ENCODE data around the gene CDH10.

Gene CDH10

GRCh38 chr5:24595329-24595728 lies 49.4 kb downstream of the CDH10 start:
- H3K4me1 ChIP-seq (ENCODE audit: control insufficient read depth, insufficient read depth, low read length): no peaks in the 10 kb centered on the region
- no peaks in the 10 kb centered on the region for H3K36me3 ChIP-seq (ENCODE audit: control insufficient read depth, insufficient read depth, low read length)
- no peak overlapping the region for H3K27ac ChIP-seq (ENCODE audit: low read depth, low read length)
- H3K27me3 ChIP-seq (ENCODE audit: control insufficient read depth, insufficient read depth, low read length): no peaks in the 10 kb centered on the region
- H3K4me3 ChIP-seq (ENCODE audit: low read length): no peak overlapping the region
- no peak overlapping the region for H3K9ac ChIP-seq (ENCODE audit: low read length)

GRCh38 chr5:24591426-24591825 lies 53.4 kb downstream of the CDH10 start:
- no peaks in the 10 kb centered on the region for H3K27me3 ChIP-seq (ENCODE audit: control insufficient read depth, insufficient read depth, low read length)

GRCh38 chr5:24589566-24589965 lies 55.2 kb downstream of the CDH10 start:
- Histone ChIP-seq H3K4me1 (ENCODE audit: control insufficient read depth, insufficient read depth, low read length) (no peaks in the 10 kb centered on the region), H3K36me3 (ENCODE audit: control insufficient read depth, insufficient read depth, low read length) (no peaks in the 10 kb centered on the region), H3K27ac (ENCODE audit: low read depth, low read length) (no peak overlapping the region), H3K9ac (ENCODE audit: low read length) (no peak overlapping the region), H3K27me3 (ENCODE audit: control insufficient read depth, insufficient read depth, low read length) (no peaks in the 10 kb centered on the region), H3K4me3 (ENCODE audit: low read length) (no peak overlapping the region)

More at GRCh38 chr5:24591426-24591825, 53.4 kb downstream of the CDH10 start:
- Histone ChIP-seq H3K36me3 (ENCODE audit: control insufficient read depth, insufficient read depth, low read length) (no peaks in the 10 kb centered on the region), H3K4me3 (ENCODE audit: low read length) (no peak overlapping the region), H3K27ac (ENCODE audit: low read depth, low read length) (no peak overlapping the region), H3K4me1 (ENCODE audit: control insufficient read depth, insufficient read depth, low read length) (no peaks in the 10 kb centered on the region), H3K9ac (ENCODE audit: low read length) (no peak overlapping the region)

- Histone ChIP-seq H3K27me3 (ENCODE audit: control insufficient read depth, insufficient read depth, low read length) (no peaks in the 10 kb centered on the region), H3K4me1 (ENCODE audit: control insufficient read depth, insufficient read depth, low read length) (no peaks in the 10 kb centered on the region), H3K4me3 (ENCODE audit: low read length) (no peak overlapping the region), H3K9ac (ENCODE audit: low read length) (no peak overlapping the region), H3K36me3 (ENCODE audit: control insufficient read depth, insufficient read depth, low read length) (no peaks in the 10 kb centered on the region), H3K27ac (ENCODE audit: low read depth, low read length) (no peak overlapping the region)
Observed at GRCh38 chr5:24585751-24586150, 59.0 kb downstream of the CDH10 start.

- no peak overlapping the region for H3K4me3 ChIP-seq (ENCODE audit: low read length)
- no peaks in the 10 kb centered on the region for H3K4me1 ChIP-seq (ENCODE audit: control insufficient read depth, insufficient read depth, low read length)
- no peaks in the 10 kb centered on the region for H3K27me3 ChIP-seq (ENCODE audit: control insufficient read depth, insufficient read depth, low read length)
- H3K9ac ChIP-seq (ENCODE audit: low read length): no peak overlapping the region
- H3K27ac ChIP-seq (ENCODE audit: low read depth, low read length): no peak overlapping the region
- H3K36me3 ChIP-seq (ENCODE audit: control insufficient read depth, insufficient read depth, low read length): no peaks in the 10 kb centered on the region
Observed at GRCh38 chr5:24571302-24571701, 73.5 kb downstream of the CDH10 start.

GRCh38 chr5:24566933-24567332 lies 77.8 kb downstream of the CDH10 start:
- Histone ChIP-seq H3K27ac (ENCODE audit: low read depth, low read length) (no peak overlapping the region), H3K9ac (ENCODE audit: low read length) (no peak overlapping the region), H3K36me3 (ENCODE audit: control insufficient read depth, insufficient read depth, low read length) (no peaks in the 10 kb centered on the region), H3K4me3 (ENCODE audit: low read length) (no peak overlapping the region), H3K27me3 (ENCODE audit: control insufficient read depth, insufficient read depth, low read length) (no peaks in the 10 kb centered on the region), H3K4me1 (ENCODE audit: control insufficient read depth, insufficient read depth, low read length) (no peaks in the 10 kb centered on the region)

- H3K36me3 ChIP-seq (ENCODE audit: control insufficient read depth, insufficient read depth, low read length): no peaks in the 10 kb centered on the region
- no peaks in the 10 kb centered on the region for H3K27me3 ChIP-seq (ENCODE audit: control insufficient read depth, insufficient read depth, low read length)
- no peaks in the 10 kb centered on the region for H3K4me1 ChIP-seq (ENCODE audit: control insufficient read depth, insufficient read depth, low read length)
- H3K9ac ChIP-seq (ENCODE audit: low read length): no peak overlapping the region
- H3K4me3 ChIP-seq (ENCODE audit: low read length): no peak overlapping the region
- no peak overlapping the region for H3K27ac ChIP-seq (ENCODE audit: low read depth, low read length)
Observed at GRCh38 chr5:24555229-24555628, 89.5 kb downstream of the CDH10 start.

GRCh38 chr5:24547132-24547531 lies 97.6 kb downstream of the CDH10 start:
- Histone ChIP-seq H3K4me1 (ENCODE audit: control insufficient read depth, insufficient read depth, low read length) (no peaks in the 10 kb centered on the region), H3K36me3 (ENCODE audit: control insufficient read depth, insufficient read depth, low read length) (no peaks in the 10 kb centered on the region), H3K27me3 (ENCODE audit: control insufficient read depth, insufficient read depth, low read length) (no peaks in the 10 kb centered on the region), H3K27ac (ENCODE audit: low read depth, low read length) (no peak overlapping the region), H3K4me3 (ENCODE audit: low read length) (no peak overlapping the region), H3K9ac (ENCODE audit: low read length) (no peak overlapping the region)

- no peaks in the 10 kb centered on the region for H3K27me3 ChIP-seq (ENCODE audit: control insufficient read depth, insufficient read depth, low read length)
- H3K4me3 ChIP-seq (ENCODE audit: low read length): no peak overlapping the region
- H3K36me3 ChIP-seq (ENCODE audit: control insufficient read depth, insufficient read depth, low read length): no peaks in the 10 kb centered on the region
- H3K4me1 ChIP-seq (ENCODE audit: control insufficient read depth, insufficient read depth, low read length): no peaks in the 10 kb centered on the region
- no peak overlapping the region for H3K27ac ChIP-seq (ENCODE audit: low read depth, low read length)
- H3K9ac ChIP-seq (ENCODE audit: low read length): no peak overlapping the region
Observed at GRCh38 chr5:24539613-24540012, 105.2 kb downstream of the CDH10 start.

- H3K27me3 ChIP-seq (ENCODE audit: control insufficient read depth, insufficient read depth, low read length): no peaks in the 10 kb centered on the region
- H3K4me1 ChIP-seq (ENCODE audit: control insufficient read depth, insufficient read depth, low read length): no peaks in the 10 kb centered on the region
- H3K9ac ChIP-seq (ENCODE audit: low read length): no peak overlapping the region
- H3K27ac ChIP-seq (ENCODE audit: low read depth, low read length): no peak overlapping the region
- no peaks in the 10 kb centered on the region for H3K36me3 ChIP-seq (ENCODE audit: control insufficient read depth, insufficient read depth, low read length)
- H3K4me3 ChIP-seq (ENCODE audit: low read length): no peak overlapping the region
Observed at GRCh38 chr5:24538346-24538745, 106.4 kb downstream of the CDH10 start.

- no peaks in the 10 kb centered on the region for H3K27me3 ChIP-seq (ENCODE audit: control insufficient read depth, insufficient read depth, low read length)
- H3K27ac ChIP-seq (ENCODE audit: low read depth, low read length): no peak overlapping the region
- no peaks in the 10 kb centered on the region for H3K36me3 ChIP-seq (ENCODE audit: control insufficient read depth, insufficient read depth, low read length)
- H3K9ac ChIP-seq (ENCODE audit: low read length): no peak overlapping the region
- H3K4me1 ChIP-seq (ENCODE audit: control insufficient read depth, insufficient read depth, low read length): no peaks in the 10 kb centered on the region
- no peak overlapping the region for H3K4me3 ChIP-seq (ENCODE audit: low read length)
Observed at GRCh38 chr5:24535646-24536045, 109.1 kb downstream of the CDH10 start.

GRCh38 chr5:24530906-24531305 lies 113.9 kb downstream of the CDH10 start:
- Histone ChIP-seq H3K27me3 (ENCODE audit: control insufficient read depth, insufficient read depth, low read length) (no peaks in the 10 kb centered on the region), H3K36me3 (ENCODE audit: control insufficient read depth, insufficient read depth, low read length) (no peaks in the 10 kb centered on the region), H3K27ac (ENCODE audit: low read depth, low read length) (no peak overlapping the region), H3K9ac (ENCODE audit: low read length) (no peak overlapping the region), H3K4me1 (ENCODE audit: control insufficient read depth, insufficient read depth, low read length) (no peaks in the 10 kb centered on the region), H3K4me3 (ENCODE audit: low read length) (no peak overlapping the region)

GRCh38 chr5:24525414-24525813 lies 119.4 kb downstream of the CDH10 start:
- Histone ChIP-seq H3K36me3 (ENCODE audit: control insufficient read depth, insufficient read depth, low read length) (no peaks in the 10 kb centered on the region), H3K4me1 (ENCODE audit: control insufficient read depth, insufficient read depth, low read length) (no peaks in the 10 kb centered on the region), H3K9ac (ENCODE audit: low read length) (no peak overlapping the region), H3K4me3 (ENCODE audit: low read length) (no peak overlapping the region), H3K27me3 (ENCODE audit: control insufficient read depth, insufficient read depth, low read length) (no peaks in the 10 kb centered on the region), H3K27ac (ENCODE audit: low read depth, low read length) (no peak overlapping the region)

All from rectal smooth muscle tissue (tissue), 1 donor.